ENCODE measurements around the gene CLCA4. TPM values are rescaled to one million over a fixed set of nuclear protein-coding genes. Genes with fewer than 3 reads are reported as not detected.

CLCA4 gene
- total RNA-seq, 1 experiment from 2014 or later = 0.08 TPM

DNA sequence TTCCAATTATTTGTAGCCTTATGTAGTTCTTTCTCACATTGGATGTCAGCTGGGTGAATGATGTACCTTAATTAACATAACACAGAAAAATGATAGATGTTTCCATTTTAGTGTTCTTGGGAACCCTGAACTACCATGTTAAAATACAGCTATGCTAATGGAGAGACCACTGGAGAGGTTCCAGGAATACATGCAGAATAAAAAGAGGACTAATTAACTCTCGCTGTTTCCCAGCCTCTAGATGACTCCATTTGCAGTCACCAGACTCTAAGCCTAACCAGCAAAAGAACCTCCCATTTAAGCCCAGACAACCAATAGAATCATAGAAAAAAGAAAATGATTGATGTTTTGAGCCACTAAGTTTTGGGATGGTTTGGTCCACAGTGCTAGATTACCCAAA, 36.2 kb downstream of the CLCA4 start:
- intact Hi-C loops (cut with micrococcal nuclease; ENCODE audit: unreplicated experiment) = no loop called here

DNA sequence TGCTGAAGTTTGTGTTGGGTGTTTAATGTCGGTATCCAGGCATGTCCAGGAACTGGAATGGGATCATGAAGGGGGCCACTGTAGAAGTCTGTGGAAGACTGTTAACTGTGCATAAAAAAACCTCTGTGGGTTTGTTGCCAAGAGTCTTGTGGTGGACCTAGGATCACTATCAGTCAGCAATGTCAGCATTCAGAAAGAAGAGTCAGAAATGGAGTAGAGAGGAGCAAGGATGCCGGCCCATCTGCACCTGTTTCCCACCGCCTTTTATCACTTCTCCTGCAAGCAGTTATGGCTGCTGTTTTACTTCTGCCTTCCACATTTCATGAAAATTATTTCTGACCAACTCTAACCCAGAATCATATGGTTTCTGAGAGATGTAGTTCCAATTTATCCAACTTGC, 36.7 kb downstream of the CLCA4 start:
- Histone ChIP-seq H3K9me3 (ENCODE audit: control insufficient read depth, insufficient read depth, low read depth, low read length) (no peaks in the 10 kb centered on the region), H3K4me3 (ENCODE audit: low read depth in 2 of 2, low read length in 2 of 2) (no peak overlapping the region), H3K27me3 (ENCODE audit: control insufficient read depth, insufficient read depth, low read length) (peaks cover 6% of the 10 kb centered on the region), H3K4me1 (ENCODE audit: control insufficient read depth, insufficient read depth, low read length) (no peaks in the 10 kb centered on the region), H3K27ac (ENCODE audit: low read length) (no peak overlapping the region), H3K36me3 (ENCODE audit: control insufficient read depth, insufficient read depth, low read length) (no peaks in the 10 kb centered on the region)
- TF ChIP-seq, protein P1, sequence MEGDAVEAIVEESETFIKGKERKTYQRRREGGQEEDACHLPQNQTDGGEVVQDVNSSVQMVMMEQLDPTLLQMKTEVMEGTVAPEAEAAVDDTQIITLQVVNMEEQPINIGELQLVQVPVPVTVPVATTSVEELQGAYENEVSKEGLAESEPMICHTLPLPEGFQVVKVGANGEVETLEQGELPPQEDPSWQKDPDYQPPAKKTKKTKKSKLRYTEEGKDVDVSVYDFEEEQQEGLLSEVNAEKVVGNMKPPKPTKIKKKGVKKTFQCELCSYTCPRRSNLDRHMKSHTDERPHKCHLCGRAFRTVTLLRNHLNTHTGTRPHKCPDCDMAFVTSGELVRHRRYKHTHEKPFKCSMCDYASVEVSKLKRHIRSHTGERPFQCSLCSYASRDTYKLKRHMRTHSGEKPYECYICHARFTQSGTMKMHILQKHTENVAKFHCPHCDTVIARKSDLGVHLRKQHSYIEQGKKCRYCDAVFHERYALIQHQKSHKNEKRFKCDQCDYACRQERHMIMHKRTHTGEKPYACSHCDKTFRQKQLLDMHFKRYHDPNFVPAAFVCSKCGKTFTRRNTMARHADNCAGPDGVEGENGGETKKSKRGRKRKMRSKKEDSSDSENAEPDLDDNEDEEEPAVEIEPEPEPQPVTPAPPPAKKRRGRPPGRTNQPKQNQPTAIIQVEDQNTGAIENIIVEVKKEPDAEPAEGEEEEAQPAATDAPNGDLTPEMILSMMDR (IDR thresholded peaks at IDR 0.05) = no peak
- TF ChIP-seq SIN3A (IDR thresholded peaks at IDR 0.05; ENCODE audit: borderline replicate concordance, insufficient read depth, low read depth, low read length) = no peak
- TF ChIP-seq POLR2AphosphoS5 (IDR thresholded peaks at IDR 0.05; ENCODE audit: low read depth, low read length) = no peak
- TF ChIP-seq, protein P2, sequence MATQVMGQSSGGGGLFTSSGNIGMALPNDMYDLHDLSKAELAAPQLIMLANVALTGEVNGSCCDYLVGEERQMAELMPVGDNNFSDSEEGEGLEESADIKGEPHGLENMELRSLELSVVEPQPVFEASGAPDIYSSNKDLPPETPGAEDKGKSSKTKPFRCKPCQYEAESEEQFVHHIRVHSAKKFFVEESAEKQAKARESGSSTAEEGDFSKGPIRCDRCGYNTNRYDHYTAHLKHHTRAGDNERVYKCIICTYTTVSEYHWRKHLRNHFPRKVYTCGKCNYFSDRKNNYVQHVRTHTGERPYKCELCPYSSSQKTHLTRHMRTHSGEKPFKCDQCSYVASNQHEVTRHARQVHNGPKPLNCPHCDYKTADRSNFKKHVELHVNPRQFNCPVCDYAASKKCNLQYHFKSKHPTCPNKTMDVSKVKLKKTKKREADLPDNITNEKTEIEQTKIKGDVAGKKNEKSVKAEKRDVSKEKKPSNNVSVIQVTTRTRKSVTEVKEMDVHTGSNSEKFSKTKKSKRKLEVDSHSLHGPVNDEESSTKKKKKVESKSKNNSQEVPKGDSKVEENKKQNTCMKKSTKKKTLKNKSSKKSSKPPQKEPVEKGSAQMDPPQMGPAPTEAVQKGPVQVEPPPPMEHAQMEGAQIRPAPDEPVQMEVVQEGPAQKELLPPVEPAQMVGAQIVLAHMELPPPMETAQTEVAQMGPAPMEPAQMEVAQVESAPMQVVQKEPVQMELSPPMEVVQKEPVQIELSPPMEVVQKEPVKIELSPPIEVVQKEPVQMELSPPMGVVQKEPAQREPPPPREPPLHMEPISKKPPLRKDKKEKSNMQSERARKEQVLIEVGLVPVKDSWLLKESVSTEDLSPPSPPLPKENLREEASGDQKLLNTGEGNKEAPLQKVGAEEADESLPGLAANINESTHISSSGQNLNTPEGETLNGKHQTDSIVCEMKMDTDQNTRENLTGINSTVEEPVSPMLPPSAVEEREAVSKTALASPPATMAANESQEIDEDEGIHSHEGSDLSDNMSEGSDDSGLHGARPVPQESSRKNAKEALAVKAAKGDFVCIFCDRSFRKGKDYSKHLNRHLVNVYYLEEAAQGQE (IDR thresholded peaks at IDR 0.05; ENCODE audit: insufficient read depth in 1 of 2, low read depth in 2 of 2, low read length in 1 of 2) = no peak
- no peak for TF ChIP-seq TCF7L2 (IDR thresholded peaks at IDR 0.05; ENCODE audit: low read depth, low read length)
- BruUV-seq (replicated peaks) = no TSS peak
- no peak for DNase-seq (ENCODE audit: low read depth, low spot score)
- CTCF ChIA-PET = no interaction called here
- POLR2A ChIA-PET = no interaction called here
- ATAC-seq = no peak
- intact Hi-C loops (cut with micrococcal nuclease; ENCODE audit: unreplicated experiment) (no loop called here), in situ Hi-C loops (cut with HindIII; ENCODE audit: low pct_unique_long_range_greater_than_20kb, low sequenced_read_pairs) (no loop called here)

More for the DNA sequence above, 36.2 kb downstream of the CLCA4 start:
- Histone ChIP-seq H3K27me3 (ENCODE audit: control insufficient read depth, insufficient read depth, low read length) (peaks cover 5% of the 10 kb centered on the region), H3K4me1 (ENCODE audit: control insufficient read depth, insufficient read depth, low read length) (no peaks in the 10 kb centered on the region), H3K36me3 (ENCODE audit: control insufficient read depth, insufficient read depth, low read length) (no peaks in the 10 kb centered on the region), H3K4me3 (ENCODE audit: low read depth in 2 of 2, low read length in 2 of 2) (no peak overlapping the region), H3K27ac (ENCODE audit: low read length) (no peak overlapping the region), H3K9me3 (ENCODE audit: control insufficient read depth, insufficient read depth, low read depth, low read length) (no peaks in the 10 kb centered on the region)
- ATAC-seq (no peak), DNase-seq (ENCODE audit: low read depth, low spot score) (no peak)
- ChIA-PET POLR2A (no interaction called here), CTCF (no interaction called here)
- TF ChIP-seq, protein P2 (IDR thresholded peaks at IDR 0.05; ENCODE audit: insufficient read depth in 1 of 2, low read depth in 2 of 2, low read length in 1 of 2) = no peak
- TF ChIP-seq, protein P1 (IDR thresholded peaks at IDR 0.05) = no peak
- no peak for TF ChIP-seq SIN3A (IDR thresholded peaks at IDR 0.05; ENCODE audit: borderline replicate concordance, insufficient read depth, low read depth, low read length)
- TF ChIP-seq POLR2AphosphoS5 (IDR thresholded peaks at IDR 0.05; ENCODE audit: low read depth, low read length) = no peak
- TF ChIP-seq TCF7L2 (IDR thresholded peaks at IDR 0.05; ENCODE audit: low read depth, low read length) = no peak
- BruUV-seq (replicated peaks) = no TSS peak
- in situ Hi-C loops (cut with HindIII; ENCODE audit: low pct_unique_long_range_greater_than_20kb, low sequenced_read_pairs) = no loop called here
